SK-N-SH (cell line): ENCODE measurements around the gene CCDC192. TPM values are rescaled to one million over a fixed set of nuclear protein-coding genes. Genes with fewer than 3 reads are reported as not detected.

Experiments
- CTCF ChIA-PET: fragments of 300-600, 350-600 bp; formaldehyde crosslinking; extraction: SDS; loops from one replicate; lab custom pipeline; 2021; lab: Yijun Ruan, JAX
- POLR2A ChIA-PET: fragments of 350-600 bp; sonication (Branson Sonifier 250); formaldehyde crosslinking; extraction: SDS; loops from one replicate; lab custom pipeline; 2020; ENCODE audit warnings: antibody characterized with exemption, inconsistent platforms; lab: Yijun Ruan, JAX
- DNase-seq: peaks from one replicate; pipeline ENCODE4 v3.0.0; 2012
- H2AFZ ChIP-seq: fragments of 200-600 bp; sonication (generic); 2 replicates; pipeline ENCODE4 v1.8.1; 2016; ENCODE audit warnings: antibody characterized with exemption, mild to moderate bottlenecking, low read depth
- H3F3A ChIP-seq: fragments of 200-600 bp; sonication (generic); replicated peaks from 2 replicates; pipeline ENCODE3; 2016; ENCODE audit warnings: antibody characterized with exemption, mild to moderate bottlenecking; ENCODE audit not compliant: insufficient read depth
- H3K27ac ChIP-seq, 2 experiments: fragments of 200-500 bp in 1 of 2; fragments of 200-600 bp in 1 of 2; sonication (Bioruptor generic) in 1 of 2; sonication (generic), shearing (Covaris generic) in 1 of 2; 2 replicates each; pipeline versions ENCODE4 v1.5.1 to v1.6.1; 2014 to 2016; ENCODE audit warnings: low read depth in 2 of 2, inconsistent platforms in 1 of 2, low read length in 1 of 2, mild to moderate bottlenecking in 1 of 2, mixed read lengths in 1 of 2
- H3K27me3 ChIP-seq: fragments of 200-600 bp; sonication (generic), shearing (Covaris generic); 2 replicates; pipeline ENCODE4 v1.6.1; 2016; ENCODE audit warnings: mixed run types; ENCODE audit not compliant: insufficient read depth
- H3K36me3 ChIP-seq, 2 experiments: fragments of 200-500 bp in 1 of 2; fragments of 200-600 bp in 1 of 2; sonication (Bioruptor generic) in 1 of 2; sonication (generic) in 1 of 2; replicated peaks in 1 of 2; 2 replicates each; pipeline versions ENCODE3 to v1.5.1; 2014 to 2016; ENCODE audit warnings: low read length in 1 of 2, mild to moderate bottlenecking in 1 of 2; ENCODE audit not compliant: insufficient read depth in 2 of 2, control insufficient read depth in 1 of 2
- H3K4me1 ChIP-seq, 2 experiments: fragments of 200-500 bp in 1 of 2; fragments of 200-600 bp in 1 of 2; sonication (Bioruptor generic) in 1 of 2; sonication (generic), shearing (Covaris generic) in 1 of 2; 2 replicates each; pipeline versions ENCODE4 v1.5.1 to v1.6.1; 2014 to 2016; ENCODE audit warnings: low read depth in 1 of 2, low read length in 1 of 2, mixed run types in 1 of 2; ENCODE audit not compliant: insufficient read depth in 2 of 2, control insufficient read depth in 1 of 2
- H3K4me2 ChIP-seq: fragments of 200-600 bp; sonication (generic), shearing (Covaris generic); 2 replicates; pipeline ENCODE4 v1.6.1; 2017; ENCODE audit warnings: mixed run types
- H3K4me3 ChIP-seq, 2 experiments: fragments of 200-500 bp in 1 of 2; fragments of 200-600 bp in 1 of 2; sonication (Bioruptor generic) in 1 of 2; sonication (generic), shearing (Covaris generic) in 1 of 2; 2 replicates each; pipeline versions ENCODE4 v1.5.1 to v1.8.1; 2014 to 2016; ENCODE audit warnings: low read depth in 2 of 2, inconsistent platforms in 1 of 2, low read length in 1 of 2, mild to moderate bottlenecking in 1 of 2, mixed read lengths in 1 of 2, moderate library complexity in 1 of 2
- H3K79me2 ChIP-seq: fragments of 200-600 bp; sonication (generic); 2 replicates; pipeline ENCODE4 v1.8.1; 2017; ENCODE audit warnings: mild to moderate bottlenecking; ENCODE audit not compliant: insufficient read depth
- H3K9ac ChIP-seq: fragments of 200-600 bp; sonication (generic); 2 replicates; pipeline ENCODE4 v1.6.1; 2017; ENCODE audit warnings: mixed run types
- H3K9me2 ChIP-seq: fragments of 200-600 bp; sonication (generic); 2 replicates; pipeline ENCODE4 v1.6.1; 2017; ENCODE audit warnings: mixed run types
- H3K9me3 ChIP-seq: fragments of 200-600 bp; sonication (generic); 2 replicates; pipeline ENCODE4 v1.6.1; 2017; ENCODE audit warnings: mixed run types, mild to moderate bottlenecking, moderate library complexity
- H4K20me1 ChIP-seq: fragments of 200-600 bp; sonication (generic); 2 replicates; pipeline ENCODE4 v1.6.1; 2017; ENCODE audit warnings: mild to moderate bottlenecking, mixed run types; ENCODE audit not compliant: insufficient read depth
- FOXJ3 ChIP-seq: sonication (generic); formaldehyde crosslinking; IDR thresholded peaks from 2 replicates; pipeline ENCODE4 v1.5.1; 2020; ENCODE audit warnings: mild to moderate bottlenecking, missing genetic modification reagents
- FOXM1 ChIP-seq: IDR thresholded peaks from 2 replicates; pipeline ENCODE4 v1.4.0; 2012; ENCODE audit warnings: low read depth, mild to moderate bottlenecking
- JUND ChIP-seq: IDR thresholded peaks from 2 replicates; pipeline ENCODE4 v1.4.0; 2012
- NFIC ChIP-seq: IDR thresholded peaks from 2 replicates; pipeline ENCODE4 v1.4.0; 2012; ENCODE audit warnings: borderline replicate concordance
- NRF1 ChIP-seq: IDR thresholded peaks from 2 replicates; pipeline ENCODE4 v1.6.1; 2012; ENCODE audit warnings: low read depth, mild to moderate bottlenecking, low read length
- TEAD4 ChIP-seq: IDR thresholded peaks from 2 replicates; pipeline ENCODE4 v1.4.0; 2012; ENCODE audit warnings: mild to moderate bottlenecking, borderline replicate concordance; ENCODE audit not compliant: insufficient read depth
- WGBS: methylation state at CpG from one replicate; pipeline ENCODE4 v1.1.6; 2017; ENCODE audit warnings: low lambda C conversion rate; 5-methylcytosine and 5-hydroxymethylcytosine counted together
- polyA plus RNA-seq, 3 experiments: library from polyadenylated mRNA; depleted of rRNA; stranded (reverse); fragments of >200 nt; gene quantifications; 2 replicates each; pipeline ENCODE4 v1.2.3, GENCODE V29; 2012
- TF ChIP-seq, protein P1 (sequence below): IDR thresholded peaks from 2 replicates; pipeline ENCODE4 v1.4.0; 2012; ENCODE audit warnings: low read depth, borderline replicate concordance
- TF ChIP-seq, protein P2 (sequence below): IDR thresholded peaks from 2 replicates; pipeline ENCODE4 v1.4.0; 2012; ENCODE audit warnings: low read depth, borderline replicate concordance
- TF ChIP-seq, protein P3 (sequence below): IDR thresholded peaks from 2 replicates; pipeline ENCODE4 v1.4.0; 2012; ENCODE audit warnings: low read depth
- TF ChIP-seq, protein P4 (sequence below): fragments of 200-600 bp; sonication (generic); IDR thresholded peaks from 2 replicates; pipeline ENCODE4 v1.6.1; 2017; ENCODE audit warnings: antibody characterized with exemption, mild to moderate bottlenecking, moderate library complexity

Gene CCDC192
- polyA plus RNA-seq, 1 of the 3 experiments (the other 2 are of a cell fraction) = not detected

DNA sequence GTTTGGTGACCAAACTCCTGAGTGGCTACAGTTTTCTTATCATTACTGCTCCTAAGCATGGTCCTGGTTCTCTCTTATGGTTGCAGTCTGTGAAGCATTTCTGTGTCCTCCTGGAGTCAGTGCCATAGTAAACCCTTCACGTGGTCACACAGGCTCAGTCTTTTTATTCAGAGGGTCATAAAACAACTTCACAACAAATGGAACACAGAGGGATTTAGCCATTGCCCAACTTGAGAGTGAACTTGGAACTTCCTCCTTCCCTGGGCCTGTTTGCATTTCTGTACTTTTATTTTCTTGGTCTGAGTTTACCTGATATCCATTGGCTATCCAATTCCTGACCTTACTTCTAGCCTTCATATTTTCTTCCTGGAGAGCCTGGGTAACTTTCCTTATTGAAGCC, 144.9 kb downstream of the CCDC192 start:
- no peak overlapping the region for H3K9ac ChIP-seq
- no peaks in the 10 kb centered on the region for H3K4me1 ChIP-seq
- H3K9me3 ChIP-seq = no peaks in the 10 kb centered on the region
- H3K27me3 ChIP-seq = no peaks in the 10 kb centered on the region
- no peaks in the 10 kb centered on the region for H3K9me2 ChIP-seq
- CTCF ChIA-PET = no interaction called here
- H4K20me1 ChIP-seq = no peaks in the 10 kb centered on the region
- H3K4me3 ChIP-seq = no peak overlapping the region
- no peak overlapping the region for H3K4me2 ChIP-seq
- no peaks in the 10 kb centered on the region for H3F3A ChIP-seq
- H2AFZ ChIP-seq = no peak overlapping the region
- DNase-seq = no peak
- H3K79me2 ChIP-seq = no peaks in the 10 kb centered on the region
- POLR2A ChIA-PET = no interaction called here
- H3K36me3 ChIP-seq = no peaks in the 10 kb centered on the region
- no peak overlapping the region for H3K27ac ChIP-seq
- TF ChIP-seq TEAD4 = no peak
- no peak for TF ChIP-seq NFIC
- TF ChIP-seq, protein P1, sequence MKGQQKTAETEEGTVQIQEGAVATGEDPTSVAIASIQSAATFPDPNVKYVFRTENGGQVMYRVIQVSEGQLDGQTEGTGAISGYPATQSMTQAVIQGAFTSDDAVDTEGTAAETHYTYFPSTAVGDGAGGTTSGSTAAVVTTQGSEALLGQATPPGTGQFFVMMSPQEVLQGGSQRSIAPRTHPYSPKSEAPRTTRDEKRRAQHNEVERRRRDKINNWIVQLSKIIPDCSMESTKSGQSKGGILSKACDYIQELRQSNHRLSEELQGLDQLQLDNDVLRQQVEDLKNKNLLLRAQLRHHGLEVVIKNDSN = no peak
- TF ChIP-seq, protein P2, sequence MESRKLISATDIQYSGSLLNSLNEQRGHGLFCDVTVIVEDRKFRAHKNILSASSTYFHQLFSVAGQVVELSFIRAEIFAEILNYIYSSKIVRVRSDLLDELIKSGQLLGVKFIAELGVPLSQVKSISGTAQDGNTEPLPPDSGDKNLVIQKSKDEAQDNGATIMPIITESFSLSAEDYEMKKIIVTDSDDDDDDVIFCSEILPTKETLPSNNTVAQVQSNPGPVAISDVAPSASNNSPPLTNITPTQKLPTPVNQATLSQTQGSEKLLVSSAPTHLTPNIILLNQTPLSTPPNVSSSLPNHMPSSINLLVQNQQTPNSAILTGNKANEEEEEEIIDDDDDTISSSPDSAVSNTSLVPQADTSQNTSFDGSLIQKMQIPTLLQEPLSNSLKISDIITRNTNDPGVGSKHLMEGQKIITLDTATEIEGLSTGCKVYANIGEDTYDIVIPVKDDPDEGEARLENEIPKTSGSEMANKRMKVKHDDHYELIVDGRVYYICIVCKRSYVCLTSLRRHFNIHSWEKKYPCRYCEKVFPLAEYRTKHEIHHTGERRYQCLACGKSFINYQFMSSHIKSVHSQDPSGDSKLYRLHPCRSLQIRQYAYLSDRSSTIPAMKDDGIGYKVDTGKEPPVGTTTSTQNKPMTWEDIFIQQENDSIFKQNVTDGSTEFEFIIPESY = no peak
- no peak for TF ChIP-seq NRF1
- TF ChIP-seq FOXJ3 (CRISPR knock-in tag) = no peak
- WGBS = 15% methylated on average over 1 of the region's 1 CpG

DNA sequence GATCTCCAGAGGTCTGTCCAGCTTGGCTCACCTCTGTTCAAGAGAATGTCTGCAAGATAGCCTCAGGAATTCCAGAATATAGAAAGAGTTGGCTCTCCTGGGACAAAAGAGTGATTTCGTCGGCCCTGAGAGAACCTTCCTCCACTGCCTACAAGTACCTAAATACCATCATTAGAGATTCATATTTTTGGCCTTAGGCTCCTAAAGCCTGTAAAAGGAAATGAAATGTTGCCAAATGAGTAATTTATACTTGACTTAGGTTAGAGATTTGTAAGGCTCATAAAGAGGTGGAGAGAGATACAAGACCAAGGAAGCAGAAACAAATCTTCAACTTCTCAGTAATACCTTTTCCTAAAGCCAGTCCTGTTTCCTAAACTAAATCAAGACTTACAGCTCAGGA, 146.2 kb downstream of the CCDC192 start:
- no peaks in the 10 kb centered on the region for H3K79me2 ChIP-seq
- no peak overlapping the region for H3K9ac ChIP-seq
- no peaks in the 10 kb centered on the region for H3F3A ChIP-seq
- H3K9me3 ChIP-seq = no peaks in the 10 kb centered on the region
- ChIA-PET POLR2A (no interaction called here), CTCF (interaction anchor here (0.9 kb wide), 1 partner anchor 363 kb away, joined by 3 read pairs; no protein-coding TSS in a partner anchor)
- DNase-seq = no peak
- no peaks in the 10 kb centered on the region for H3K27me3 ChIP-seq
- WGBS = 67% methylated on average over 2 of the region's 2 CpGs
- no peaks in the 10 kb centered on the region for H3K9me2 ChIP-seq
- H3K4me3 ChIP-seq = no peak overlapping the region
- H3K27ac ChIP-seq = no peak overlapping the region
- no peak overlapping the region for H2AFZ ChIP-seq
- no peaks in the 10 kb centered on the region for H4K20me1 ChIP-seq
- H3K4me2 ChIP-seq = no peak overlapping the region
- no peaks in the 10 kb centered on the region for H3K36me3 ChIP-seq
- TF ChIP-seq JUND (no peak), FOXM1 (no peak)
- TF ChIP-seq, protein P3, sequence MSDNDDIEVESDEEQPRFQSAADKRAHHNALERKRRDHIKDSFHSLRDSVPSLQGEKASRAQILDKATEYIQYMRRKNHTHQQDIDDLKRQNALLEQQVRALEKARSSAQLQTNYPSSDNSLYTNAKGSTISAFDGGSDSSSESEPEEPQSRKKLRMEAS = no peak
- TF ChIP-seq, protein P4, sequence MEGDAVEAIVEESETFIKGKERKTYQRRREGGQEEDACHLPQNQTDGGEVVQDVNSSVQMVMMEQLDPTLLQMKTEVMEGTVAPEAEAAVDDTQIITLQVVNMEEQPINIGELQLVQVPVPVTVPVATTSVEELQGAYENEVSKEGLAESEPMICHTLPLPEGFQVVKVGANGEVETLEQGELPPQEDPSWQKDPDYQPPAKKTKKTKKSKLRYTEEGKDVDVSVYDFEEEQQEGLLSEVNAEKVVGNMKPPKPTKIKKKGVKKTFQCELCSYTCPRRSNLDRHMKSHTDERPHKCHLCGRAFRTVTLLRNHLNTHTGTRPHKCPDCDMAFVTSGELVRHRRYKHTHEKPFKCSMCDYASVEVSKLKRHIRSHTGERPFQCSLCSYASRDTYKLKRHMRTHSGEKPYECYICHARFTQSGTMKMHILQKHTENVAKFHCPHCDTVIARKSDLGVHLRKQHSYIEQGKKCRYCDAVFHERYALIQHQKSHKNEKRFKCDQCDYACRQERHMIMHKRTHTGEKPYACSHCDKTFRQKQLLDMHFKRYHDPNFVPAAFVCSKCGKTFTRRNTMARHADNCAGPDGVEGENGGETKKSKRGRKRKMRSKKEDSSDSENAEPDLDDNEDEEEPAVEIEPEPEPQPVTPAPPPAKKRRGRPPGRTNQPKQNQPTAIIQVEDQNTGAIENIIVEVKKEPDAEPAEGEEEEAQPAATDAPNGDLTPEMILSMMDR = no peak
- TF ChIP-seq, all 33 proteins: peak for 0
- no peaks in the 10 kb centered on the region for H3K4me1 ChIP-seq
